ENCODE results near the gene DCLRE1B.

Gene DCLRE1B

DNA sequence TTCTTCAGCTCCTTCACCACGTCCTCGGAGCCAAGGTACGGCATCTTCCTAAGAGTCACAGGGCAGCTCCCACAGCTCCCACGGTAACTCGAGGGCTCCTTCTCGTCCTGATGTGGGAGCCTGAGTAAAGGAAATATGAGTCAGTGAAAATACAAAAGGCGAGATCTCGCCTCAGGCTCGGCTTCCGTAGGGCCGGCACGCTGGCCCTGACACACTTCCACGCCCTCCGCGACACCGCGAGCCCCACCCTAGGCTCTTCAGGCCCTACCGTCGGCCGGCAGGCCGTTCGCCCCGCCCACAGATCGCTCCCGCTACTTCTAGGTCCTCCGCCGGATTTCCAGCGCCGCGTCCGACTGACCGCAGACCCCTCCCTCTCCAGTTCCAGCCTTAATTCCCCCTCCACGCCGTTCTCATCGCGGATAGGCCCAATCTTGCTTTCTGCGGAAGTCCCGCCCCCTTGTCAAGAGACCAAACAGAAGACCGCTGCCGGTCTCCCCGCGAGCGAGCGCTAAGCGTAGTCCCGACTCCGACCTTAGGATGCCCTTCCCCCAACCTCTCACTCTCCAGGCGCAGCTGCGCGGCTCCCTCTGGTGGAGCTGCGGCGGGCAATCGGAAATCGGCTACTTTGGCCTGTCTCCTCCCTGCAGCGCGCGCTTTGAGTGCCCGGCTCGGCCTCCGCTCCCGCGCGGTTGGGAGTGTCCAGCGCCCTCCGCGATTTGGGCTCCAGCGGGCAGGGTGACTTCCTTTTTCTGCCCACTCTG, at the start of gene DCLRE1B, which contains the start of gene AP4B1:
DCLRE1B (plus strand) TSS at position 653 of the 761 bp plus-strand sequence. CDS start 261 bp downstream, outside the sequence.
AP4B1 (minus strand) TSS at position 126 of the 761 bp plus-strand sequence; CDS start at position 44, 82 bp downstream.
- DNase-seq = peak; percentile 99

DNA sequence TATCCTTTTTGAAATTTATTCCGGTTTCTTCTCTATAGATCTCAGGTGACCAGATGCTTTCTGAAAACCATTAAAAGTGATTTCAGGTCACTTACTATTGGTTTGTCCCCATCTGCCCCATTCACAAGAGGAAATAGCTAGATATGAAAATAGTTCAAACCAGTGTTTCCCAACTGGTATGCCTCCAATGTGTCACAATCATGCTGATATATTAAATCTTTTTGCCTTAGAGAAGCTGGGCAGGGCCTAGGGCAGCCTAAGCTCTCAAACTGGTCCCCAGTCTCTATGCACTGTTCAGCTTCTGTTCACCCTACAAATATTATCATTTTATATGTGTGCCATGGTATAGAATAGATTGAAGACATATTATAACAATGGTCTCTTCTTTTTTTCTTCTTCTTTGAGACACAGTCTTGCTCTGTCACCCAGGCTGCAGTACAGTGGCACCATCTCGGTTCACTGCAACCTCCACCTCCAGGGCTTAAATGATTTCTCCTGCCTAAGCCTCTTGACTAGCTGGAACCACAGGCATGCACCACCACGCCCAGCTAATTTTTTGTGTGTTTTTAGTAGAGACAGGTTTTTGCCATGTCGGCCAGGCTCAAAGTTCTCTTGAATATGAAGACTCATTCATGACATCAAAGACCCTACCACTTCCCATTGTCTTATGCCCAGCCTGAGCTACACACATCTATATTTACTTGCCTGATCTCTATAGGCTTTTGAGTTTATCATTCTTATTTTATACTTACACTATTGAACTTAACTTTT, 49.3 kb upstream of the DCLRE1B start:
- DNase-seq = no peak

DNA sequence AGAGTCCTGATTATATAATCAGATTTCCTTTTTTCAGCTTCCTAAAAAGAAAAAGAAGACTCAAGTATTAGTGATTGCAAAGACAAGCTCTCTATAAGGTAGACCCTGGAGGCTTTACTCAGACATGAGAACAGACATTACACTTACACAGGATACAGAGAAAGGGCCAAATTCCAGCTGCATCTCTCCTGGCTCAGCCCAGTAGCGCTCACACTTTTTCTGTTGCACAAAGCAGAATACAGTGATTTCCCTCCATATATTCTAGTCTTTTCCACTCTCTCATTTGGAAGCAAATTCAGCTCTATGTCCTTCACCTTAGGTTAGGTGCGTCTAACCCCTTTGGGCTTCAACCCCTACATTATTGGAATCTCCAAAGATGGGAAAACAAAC, 48.7 kb upstream of the DCLRE1B start:
- DNase-seq = no peak

DNA sequence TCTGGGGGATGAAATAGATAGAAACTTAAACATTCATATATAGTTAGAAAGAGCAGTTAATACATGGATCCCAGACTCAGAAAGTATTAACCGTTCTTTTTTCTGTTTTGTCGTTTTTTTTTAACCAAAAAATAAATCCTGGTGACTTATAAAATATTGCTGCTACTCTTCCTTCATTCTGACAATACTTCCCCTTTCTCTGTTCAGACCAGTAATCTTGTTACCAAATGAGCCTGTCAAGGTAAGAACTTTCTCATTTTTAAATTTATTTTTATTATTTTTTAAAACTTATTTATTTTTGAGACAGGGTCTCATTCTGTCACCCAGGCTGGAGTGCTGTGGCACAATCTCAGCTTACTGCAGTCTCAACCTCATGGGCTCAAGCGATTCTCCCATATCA, 47.4 kb upstream of the DCLRE1B start:
- DNase-seq = no peak

DNA sequence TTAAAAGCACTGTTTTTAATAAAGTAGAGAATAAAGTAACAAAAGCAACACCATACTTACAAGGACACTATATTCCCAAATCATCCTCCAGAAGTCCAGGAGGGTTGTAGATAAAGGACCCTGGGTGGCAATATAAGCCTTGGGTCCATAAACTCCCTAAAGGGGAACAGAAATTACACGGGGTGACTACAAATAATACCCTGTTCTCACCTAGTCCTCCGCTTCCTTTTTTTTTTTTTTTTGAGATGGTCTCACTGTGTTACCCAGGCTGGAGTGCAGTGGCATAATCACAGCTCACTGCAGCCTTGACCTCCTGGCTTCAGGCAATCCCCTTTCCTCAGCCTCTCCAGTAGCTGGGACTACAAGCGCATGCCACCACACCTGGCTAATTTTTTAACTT, 46.7 kb upstream of the DCLRE1B start:
- no peak for DNase-seq

DNA sequence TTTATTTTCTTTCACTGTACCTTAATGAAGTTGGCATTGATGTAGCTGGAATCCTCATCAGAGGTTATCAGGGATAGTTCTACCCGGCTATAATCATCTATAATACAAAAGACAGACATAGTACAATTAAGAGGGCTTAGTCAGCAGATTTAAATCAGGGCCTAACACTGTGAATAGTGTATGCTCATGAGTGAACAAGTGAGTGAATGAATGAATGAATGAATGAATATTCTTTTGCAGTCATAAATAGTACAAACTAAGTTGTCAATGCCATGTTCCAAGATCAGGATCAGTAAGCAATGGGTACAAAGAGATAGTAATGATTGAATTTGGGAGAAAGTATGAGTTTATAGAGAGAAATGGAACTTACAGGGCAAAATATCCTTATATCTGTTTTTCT, 46.1 kb upstream of the DCLRE1B start:
- no peak for DNase-seq

DNA sequence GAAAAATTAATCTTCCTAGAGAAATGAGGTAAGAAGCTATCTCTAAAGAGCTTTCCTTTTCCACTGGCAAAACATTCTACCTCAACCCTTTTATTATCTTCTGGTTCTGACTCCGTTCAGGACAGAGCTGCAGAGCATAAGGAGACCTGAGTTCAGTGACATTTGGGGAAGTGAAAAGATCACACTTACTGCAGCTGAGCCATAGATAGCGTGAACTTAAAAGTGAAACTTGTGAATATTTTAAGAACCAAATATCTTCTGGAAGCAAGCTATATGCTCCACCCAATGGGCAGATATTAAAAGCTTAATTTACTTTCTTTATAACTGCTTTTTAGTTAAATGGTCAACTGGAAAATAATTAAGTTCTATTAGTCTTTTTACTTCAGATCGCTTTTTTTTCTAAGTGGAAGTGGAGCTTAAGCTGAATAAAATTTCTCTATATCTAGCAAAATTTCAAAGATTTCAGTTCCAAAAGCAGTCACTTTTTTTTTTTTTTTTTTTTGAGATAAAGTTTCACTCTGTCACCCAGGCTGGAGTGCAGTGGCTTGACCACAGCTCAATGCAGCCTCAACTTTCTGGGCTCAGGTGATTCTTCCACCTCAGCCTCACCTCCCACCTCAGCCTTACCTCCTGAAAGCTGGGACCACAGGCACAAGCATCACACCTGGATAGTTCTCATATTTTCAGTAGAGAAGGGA, 45.5 kb upstream of the DCLRE1B start:
- DNase-seq = no peak

DNA sequence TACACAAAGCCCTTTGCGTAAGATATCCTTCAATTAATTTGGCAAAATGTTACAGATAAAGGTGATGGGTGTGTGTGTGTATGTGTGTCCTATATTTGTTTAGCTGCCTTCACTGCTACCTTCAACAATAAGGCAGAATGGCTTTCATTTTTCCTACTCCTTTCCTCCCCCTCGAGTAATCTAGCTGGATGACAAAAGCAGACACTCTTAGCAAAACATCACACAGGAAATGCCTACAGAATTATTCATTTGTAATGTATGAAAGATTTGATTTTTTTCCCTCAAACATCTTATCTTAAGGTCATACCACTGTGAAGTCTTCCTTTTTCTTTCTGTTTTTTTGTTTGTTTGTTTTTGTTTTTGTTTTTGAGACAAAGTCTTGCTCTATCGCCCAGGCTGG, 44.2 kb upstream of the DCLRE1B start:
- DNase-seq = no peak

DNA sequence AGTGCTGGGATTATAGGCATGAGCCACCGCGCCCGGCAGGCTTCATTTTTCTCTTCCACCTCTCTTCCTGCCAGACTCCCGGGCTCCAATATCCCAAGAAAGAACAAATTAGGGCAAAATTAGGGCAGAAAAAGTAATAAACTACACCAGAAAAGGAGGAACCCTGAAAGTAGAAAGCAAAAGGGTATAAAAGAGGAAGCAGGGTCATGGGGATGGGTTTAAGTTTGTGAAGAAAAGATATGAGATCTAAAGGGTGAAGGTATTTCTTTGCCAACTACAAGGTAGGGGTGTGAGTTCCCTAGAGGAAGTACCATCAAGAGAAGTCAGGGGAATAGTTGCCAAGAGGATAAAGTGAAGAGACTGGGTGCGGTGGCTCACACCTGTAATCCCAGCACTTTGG, 43.5 kb upstream of the DCLRE1B start:
- no peak for DNase-seq

DNA sequence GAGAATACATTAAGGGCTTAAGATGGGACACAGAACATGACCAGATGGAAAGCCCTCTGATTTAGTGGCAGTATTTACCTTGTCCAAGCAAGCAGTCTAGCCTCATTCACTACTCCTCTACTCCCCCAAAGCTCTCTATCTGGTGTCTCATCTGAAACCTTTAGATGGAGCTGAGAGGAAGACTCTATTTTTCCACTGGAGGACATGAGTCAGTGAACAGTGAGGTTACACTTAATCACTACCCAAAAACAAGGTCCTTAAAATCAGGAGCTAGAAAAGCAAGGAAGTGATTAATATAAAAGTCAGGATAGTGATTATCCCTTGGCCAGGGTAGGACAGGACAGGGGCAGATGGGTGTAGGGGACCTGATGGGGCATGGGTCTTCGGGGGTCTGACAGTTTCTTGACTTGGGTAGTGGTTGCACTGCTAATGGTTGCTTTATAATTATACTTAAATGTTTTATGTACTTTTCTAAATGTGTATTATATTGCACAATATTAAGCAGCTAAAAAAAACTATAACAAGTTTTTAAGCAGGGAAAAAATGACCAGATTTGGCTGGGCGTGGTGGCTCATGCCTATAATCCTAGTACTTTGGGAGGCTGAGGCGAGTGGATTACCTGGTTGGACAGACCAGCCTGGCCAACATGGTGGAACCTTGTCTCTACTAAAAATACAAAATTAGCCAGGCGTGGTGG, 36.6 kb upstream of the DCLRE1B start:
- no peak for DNase-seq

DNA sequence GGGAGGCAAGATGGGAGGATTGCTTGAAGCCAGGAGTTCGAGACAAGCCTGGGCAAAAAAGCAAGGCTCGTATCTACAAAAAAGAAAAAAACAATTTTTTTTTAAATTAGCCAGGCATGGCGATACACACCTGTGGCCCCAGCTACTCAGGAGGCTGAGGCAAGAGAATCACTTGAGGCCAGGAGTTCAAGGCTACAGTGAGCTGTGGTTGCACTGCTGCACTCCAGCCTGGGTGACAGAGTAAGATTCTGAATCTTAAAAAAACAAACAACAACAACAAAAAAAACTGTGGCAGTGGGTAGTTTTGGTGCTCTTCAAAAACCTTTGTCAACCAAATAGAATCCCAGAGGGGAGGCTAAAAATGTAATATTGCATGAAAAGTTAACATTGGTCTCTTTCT, 34.3 kb upstream of the DCLRE1B start:
- peak; percentile 36 for DNase-seq

DNA sequence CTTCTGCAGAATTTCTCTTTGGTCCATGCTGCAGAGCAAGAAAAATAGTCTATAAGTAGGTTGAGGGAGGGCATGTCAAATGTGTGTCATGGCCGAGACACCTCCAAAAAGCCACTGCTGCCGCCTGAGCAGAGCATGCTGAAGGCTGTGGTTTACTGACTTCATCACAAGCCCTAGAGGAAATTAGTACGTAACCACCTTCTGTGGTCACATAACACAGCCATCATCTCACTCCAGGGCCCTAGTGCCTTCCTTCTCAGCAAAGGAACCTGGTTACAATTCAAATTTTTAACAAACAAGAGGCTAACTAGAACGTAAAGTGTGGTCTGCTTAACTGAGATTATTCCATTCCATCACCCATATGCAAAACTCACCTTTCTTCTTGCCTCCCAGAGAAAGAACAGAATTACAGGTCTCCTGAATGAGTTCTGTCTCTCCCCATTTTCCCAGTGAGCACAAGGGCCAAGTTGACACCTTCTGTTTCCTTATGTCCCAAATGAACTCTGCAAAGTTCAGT, 33.5 kb upstream of the DCLRE1B start, which contains the start of gene PTPN22:
PTPN22 (minus strand) TSS at position 116 of the 517 bp plus-strand sequence.
- peak; percentile 88 for DNase-seq

DNA sequence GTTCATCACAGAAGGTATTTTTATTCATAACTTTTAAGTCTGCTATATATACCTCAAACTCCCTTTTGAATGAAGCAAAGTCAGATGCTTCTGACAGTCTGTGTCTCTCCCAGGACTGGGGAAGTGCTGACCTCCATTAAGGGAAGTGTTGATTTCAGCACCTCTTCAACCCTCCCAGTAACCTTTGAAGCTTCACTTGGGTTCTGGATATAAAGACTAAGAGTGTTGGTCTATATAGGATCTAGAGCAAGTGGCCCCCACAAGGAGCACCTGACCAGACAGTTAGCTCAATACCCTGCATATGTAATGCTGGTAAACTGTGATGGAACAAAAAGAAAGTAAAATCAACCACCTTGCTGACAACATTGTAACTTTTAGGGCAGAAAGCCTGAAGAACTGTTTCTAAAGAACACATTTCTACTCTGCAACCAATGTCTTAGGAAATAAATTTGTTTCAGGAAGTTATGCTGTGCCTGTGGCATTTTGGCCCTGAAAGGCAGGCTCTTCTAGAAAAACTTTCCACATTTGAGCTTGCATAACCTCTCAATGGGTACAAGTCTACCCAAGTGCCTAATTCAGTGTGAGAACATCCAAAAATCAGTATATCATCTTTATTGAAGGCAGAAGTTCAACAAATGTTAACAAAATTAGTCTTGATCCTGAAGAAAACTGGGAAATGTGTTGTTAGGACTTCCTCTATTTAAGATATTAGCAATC, 32.7 kb upstream of the DCLRE1B start:
- peak; percentile 44 for DNase-seq

DNA sequence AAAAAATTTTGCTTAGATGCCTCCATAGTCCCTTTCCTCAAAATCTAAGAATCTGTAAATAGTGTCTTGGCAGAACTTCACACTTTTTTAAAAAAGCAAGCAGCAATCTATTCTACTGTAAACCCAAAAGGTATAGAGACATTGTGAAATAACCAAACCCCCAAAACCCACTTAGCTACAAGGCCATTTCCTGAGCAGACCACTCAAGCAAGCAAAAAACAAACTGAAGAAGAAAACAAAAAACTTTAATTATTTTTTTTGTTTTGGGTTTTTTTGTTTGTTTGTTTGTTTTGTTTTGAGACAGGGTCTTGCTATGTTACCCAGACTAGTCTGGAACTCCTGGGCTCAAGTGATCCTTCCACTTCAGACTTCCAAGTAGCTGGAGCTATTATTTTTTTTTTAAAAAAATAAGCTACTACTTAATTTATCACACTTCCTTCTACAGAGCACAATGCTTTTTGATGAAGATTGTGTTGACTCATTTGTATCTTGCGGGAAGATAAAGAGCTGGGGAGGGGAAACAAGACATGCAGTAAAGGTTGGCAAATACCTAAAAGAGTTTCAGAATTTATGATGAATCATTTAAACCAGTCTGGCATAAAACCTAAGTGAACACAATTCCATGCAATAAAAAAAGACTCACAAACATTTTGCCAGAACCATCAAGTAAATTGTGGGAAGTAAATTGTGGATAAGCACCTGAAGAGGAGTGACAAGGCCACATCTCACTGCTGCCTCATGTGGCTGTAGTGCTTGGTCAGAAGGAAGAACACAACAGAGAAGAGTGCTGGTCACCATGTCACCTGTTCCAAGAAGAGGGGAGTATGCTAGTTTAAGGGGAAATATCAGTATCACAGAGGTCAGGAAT, 30.9 kb upstream of the DCLRE1B start:
- peak; percentile 50 for DNase-seq

DNA sequence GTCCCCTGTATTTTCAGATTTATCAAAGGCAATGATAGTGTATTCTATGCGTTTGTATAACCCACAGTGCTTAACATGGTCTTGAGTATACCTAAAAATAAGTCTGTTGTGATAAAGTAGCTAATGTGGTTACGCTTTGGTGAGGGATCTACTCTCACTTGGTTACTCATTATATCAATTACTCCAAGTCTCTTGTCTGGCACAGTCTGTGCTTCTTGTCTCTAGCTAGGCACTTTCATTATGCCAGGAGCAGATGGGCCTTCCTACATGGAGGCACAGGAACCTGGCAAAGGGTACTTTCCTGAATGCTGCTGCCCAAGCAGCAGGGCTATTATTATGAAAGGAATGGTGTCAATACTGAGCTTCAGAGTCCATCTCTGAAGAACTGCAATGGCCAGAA, 29.4 kb upstream of the DCLRE1B start:
- DNase-seq = no peak

DNA sequence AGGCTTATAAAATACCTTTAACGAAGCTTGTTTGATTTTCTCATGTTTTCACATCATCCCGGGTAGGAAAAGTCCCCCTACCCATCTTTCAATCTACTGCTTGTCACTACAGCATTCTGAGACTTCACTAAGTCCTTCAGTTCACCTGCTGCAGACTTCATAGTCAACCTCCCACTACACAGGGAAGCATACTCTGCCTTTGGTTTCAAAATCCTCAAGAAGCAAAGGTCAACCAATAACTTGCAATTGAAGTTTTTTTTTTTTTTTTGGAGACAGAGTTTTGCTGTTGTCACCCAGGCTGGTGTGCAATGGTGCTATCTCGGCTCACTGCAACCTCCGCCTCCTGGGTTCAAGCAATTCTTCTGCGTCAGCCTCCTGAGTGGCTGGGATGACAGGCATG, 28.9 kb upstream of the DCLRE1B start:
- no peak for DNase-seq

DNA sequence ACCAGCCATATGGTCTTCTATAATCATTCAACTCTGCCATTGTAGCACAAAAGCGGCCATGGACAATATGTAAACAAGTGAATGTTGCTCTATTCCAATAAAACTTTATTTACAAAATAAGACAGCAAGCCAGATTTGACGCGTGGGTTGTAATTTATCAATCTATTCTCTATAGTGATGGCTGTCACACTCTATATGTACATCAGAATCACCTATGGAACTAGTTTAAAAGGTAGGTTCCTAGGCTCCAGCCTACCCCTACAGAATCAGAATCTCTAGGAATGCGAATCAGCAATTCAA, 25.4 kb upstream of the DCLRE1B start:
- DNase-seq = no peak

DNA sequence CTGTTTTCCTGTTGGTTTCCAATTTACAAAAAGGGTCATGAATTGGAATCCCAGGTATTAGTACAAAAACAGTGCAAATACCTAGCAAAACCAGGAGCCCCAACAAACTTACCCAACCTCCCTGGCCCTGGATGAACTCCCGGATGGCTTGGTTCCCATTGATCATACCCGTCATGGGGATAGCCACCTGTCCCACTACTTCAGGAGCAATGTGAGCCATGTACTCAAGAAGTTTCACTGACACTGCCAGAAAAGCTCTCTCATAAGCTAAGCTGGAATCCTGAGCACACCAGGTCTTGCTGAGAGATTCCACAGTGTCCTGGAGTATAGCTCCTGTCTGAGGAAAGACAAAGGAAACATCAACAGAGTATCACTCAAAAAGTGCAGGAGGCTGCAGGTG, 23.5 kb upstream of the DCLRE1B start:
- no peak for DNase-seq

DNA sequence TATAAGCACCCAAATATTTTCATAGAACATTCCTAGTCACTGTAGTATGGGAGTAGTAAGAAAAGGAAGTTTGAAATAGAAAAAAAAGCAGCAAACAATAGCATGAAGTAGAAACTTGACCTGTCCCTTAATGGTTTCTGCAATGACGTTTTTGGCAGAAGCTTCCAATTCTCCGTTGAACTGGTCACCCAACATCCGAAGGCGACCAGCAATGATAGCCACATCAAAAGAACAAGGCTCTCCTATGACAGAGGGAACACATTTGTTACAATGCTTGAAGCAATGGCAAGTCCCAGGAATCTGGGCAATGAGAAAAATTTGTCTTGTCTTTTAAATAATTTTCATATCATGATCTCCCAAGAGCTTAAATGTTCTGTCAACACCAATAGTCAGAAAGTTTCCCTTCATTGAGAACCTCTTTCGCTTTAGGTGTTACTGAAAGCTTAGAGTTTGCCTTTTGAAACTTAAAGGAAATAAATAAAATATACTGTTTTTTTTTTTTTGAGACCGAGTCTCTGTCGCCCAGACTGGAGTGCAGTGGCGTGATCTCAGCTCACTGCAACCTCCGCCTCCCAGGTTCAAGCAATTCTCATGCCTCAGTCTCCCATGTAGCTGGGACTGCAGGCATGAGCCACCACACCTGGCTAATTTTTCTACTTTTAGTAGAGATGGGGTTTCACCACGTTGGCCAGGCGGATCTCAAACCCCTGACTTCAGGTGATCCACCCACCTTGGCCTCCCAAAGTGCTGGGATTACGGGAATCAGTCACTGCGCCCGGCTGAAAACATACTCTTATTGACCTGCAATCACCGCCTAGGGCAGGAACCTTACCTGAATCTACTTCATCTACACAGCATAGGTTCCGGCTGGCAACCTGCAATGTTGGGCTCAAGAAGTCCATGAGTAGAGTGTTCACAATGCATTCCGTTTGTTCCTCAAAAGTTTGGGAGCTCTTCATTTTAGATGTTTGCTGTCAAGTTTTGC, 18.4 kb upstream of the DCLRE1B start:
- DNase-seq = no peak

Measured in CD4-positive, alpha-beta T cell treated with Interleukin-12 subunit alpha and Interleukin-12 subunit beta, for 1 hour (primary cell).